HG02623 (cell line): Measurements from ENCODE around the gene TENM4.
"Not testable (repeated sequence)": the region's sequence is repeated elsewhere in the genome, so short reads cannot be mapped to it uniquely, and the experiment has no call there.

ENCODE experiments used
- ATAC-seq: cut with Tn5 transposase; IDR thresholded peaks from one replicate; pipeline ENCODE4 v1.9.1; 2021; ENCODE audit warnings: moderate library complexity; ENCODE audit not compliant: unreplicated experiment

TENM4 gene

DNA sequence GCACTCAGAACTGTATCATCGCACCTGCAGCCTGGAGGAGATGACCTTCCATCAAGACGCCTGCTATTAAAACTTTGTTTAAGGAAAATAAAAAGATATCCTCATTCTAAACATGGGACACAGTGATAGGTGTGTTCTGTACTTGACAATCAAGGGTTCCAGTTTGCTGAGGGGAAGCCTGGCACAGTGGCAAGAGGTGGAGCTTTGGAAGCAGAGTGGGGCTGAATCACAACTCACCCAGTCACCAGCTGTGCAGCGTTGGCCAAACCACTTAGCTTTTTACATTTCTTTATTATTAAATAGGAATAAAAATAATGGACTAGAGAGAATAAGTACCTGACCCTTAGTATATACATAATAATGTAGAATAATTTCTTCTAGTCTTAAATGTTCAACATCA, 220.7 kb downstream of the TENM4 start:
- ATAC-seq: no peak

DNA sequence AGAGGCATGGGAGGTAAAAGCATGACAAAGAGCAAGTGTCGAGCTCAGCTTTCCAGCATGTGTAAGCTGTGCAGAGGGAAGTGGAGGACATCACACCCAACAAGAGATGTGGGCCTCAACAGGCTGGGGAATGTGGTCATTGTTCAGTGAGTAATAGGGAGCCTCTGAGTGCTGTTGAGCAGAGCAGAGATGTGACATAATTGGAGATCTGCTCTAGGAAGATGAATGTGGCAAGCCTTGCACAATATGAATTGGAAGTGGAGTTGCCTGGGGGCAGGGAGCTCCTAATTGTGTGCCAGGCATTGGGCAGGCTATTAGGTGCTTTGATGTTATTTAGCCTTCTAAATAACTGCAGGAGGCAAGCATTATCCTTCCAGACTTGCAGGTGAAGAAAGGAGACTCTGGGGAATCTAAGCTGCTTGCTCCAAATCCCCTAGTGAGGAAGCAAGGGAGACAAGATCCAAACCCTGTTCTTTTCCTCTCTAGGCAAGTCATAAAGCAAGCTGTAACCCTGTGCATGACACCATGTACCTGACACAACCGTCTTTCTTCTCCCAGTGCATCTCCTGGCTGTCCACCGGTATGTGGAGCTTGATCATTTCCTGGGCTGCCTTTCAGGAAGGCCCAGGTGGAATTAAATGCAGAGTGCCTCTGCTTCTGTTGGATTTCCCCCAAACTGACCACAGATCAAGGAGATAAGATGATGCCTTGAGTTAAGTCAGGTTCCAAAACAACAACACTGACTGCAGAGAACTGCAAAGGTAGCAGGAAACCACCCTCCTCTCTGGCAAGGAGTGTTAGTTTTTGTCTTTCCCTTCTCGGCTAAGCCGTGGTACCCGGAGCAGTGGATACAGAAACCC, 221.4 kb downstream of the TENM4 start:
- no peak for ATAC-seq

DNA sequence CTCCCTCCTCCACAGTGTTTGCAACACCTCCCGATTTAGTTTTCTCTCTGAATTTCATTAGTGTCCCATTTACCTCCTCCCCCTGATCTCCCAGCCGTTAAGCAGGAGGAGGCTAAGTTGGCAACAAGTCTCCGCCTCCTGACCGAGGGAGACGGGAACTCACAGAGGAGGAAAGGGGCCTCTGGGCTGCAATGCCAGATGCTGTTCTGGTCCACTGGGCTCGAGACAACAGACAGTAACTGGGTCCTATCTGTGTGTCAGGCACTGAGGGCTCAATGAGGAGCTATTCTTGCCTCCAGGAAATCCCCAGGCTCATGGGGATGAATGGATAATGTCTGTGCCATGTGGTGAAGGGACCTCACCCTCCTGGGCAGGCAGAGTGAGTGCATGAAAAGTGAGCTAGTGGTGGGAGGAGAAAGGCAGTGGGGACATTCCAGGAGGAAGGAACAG, 228.1 kb downstream of the TENM4 start:
- ATAC-seq: no peak

DNA sequence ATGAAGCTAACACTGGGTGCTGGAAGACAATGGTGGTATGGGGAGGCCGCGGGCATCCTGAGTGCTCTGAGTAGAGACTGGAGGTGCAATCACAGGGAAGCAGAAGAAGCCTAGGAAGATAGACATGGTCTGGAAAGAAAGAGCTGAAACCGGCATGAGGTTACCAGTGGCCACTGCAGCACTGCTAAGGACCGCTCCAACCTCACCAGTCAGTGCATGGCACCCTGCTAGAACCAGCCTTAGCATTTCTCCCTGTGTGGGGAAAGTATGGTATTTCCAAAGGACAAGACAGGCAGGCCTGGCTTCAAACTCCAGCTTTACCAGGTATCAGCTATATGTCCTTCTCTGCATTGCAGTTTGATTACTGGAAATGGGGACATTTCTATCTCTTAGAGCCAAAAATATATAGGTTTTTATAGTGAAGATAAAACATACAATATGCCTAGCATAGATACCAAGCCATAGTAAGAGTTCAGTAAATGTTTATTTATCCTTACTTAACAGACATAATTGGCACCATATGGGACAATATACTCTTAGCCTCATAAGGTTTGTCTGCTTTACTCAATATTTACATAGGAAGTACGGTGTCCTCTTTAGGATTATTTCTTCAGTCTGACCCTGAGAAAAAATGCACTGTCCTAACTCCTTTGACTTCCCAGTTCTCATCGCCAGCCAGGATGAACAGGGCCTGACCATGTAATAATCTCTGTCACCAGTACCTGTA, 231.1 kb downstream of the TENM4 start:
- no peak for ATAC-seq

DNA sequence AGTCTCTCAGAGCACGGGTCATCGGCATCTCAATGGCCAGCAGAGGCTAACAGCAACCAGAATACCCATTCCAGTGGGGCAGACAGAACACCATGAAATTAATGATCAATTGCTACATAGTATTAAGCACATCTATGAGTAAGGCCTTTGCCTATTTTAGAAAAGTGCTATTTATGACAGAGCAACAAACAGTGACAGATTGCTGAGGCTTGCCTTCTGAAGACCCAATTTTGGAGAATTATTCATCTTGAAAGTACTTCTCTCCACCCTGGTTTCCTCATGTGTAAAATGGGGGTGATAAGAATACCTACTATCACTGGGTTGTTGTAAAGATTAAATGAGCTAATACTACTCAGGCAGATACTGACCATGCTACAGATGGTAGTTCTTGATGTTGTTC, 232.7 kb downstream of the TENM4 start:
- no peak for ATAC-seq

DNA sequence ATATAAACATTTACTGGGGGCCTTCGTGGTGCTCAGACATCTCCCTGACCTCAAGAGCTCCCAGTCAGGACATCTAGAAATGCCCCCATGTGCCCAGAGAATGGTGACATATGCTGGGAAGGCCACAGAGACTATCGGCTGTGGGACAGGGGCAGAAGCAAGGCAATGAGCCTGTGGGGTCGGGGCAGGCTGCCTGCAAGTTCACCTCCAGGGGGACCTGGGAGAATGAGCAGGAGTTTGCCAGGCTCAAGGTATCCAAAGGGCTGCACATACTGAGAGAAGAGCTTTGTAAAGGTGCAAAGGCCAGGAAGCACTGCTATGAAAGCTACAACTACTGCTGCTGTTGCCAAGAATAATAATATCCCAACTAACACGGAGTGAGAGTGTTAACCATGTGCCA, 233.9 kb downstream of the TENM4 start:
- no peak for ATAC-seq

DNA sequence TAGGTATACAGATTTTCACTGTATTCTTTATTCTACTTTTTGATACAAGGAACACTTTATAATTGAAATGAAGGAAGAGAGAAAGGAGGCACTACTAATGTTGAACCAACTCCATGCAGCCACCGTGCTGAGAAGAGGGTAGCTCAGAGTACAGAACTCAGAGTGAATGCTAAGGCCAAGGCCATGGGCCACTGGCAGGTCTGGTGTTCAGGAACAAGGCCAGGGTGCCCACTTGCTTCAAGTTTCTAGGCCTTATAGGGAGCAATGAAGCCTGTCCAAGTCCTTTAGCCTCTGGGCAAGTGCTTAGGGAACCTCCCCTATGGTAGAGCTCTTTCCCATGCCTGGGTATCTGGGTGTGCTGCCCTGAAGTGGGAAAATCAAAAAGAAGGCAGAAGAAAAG, 235.0 kb downstream of the TENM4 start:
- no peak for ATAC-seq

DNA sequence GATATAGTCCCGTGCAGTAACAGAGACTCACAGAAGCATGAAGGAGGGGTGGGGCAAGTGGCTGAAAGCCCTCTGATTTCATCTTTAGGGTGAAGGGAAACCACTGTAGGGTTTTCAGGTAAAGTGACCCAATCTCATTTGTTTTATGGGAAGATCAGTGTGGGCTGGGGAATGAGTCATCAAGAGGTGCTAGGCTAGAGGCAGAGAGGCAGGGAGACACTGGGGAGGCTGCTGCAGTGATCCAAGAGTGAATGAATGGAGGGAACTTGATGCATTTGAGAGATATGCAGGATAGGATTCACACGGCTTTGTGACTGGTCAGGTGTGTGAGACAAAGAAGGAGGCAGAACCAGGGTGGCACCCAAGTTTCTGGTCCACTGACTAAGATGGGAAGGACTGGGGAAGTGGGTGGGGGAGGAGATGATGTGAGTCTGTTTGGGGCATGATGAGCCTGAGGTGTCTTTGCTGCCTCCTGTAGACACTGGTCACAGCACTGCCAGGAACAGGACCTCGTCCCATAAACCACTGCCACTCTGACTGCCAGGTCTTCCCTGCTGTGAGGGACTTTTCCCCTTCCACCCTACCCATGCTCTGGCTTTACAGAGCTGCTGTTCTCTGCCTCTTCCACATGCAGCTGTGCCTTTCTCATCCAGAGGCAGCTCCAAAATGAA, 239.0 kb downstream of the TENM4 start:
- no peak for ATAC-seq

DNA sequence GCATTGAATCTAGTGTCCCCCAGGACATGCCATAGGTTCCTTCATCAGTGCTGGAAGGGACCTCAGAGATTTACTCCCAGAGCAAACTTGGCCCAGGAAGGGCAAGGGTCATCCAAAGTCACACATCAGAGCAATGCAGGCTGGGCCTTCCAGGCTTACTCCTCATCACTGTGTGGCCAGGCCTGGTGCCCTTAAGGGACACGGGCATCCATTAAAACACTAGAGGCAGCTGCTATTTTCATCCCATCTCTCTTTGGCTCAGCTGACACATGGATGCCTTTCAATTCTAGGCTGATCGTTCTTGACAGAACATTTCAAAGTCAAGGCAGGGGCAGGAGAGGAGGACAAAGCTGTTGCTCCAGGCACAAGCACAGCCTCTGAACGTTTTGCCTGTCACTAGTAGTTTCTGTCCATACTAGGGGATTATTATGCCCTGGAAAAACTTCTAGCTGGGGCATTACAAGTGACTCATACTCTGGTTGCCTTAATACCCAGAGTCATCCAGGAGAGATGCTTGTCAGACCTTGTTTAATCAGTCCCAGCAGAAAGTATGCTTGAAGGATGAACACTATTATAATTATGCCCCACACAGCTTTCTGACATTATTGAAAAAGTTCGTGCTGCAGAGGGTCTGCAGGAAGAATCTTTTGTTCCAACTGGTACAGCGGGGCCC, 240.3 kb downstream of the TENM4 start:
- ATAC-seq: no peak

DNA sequence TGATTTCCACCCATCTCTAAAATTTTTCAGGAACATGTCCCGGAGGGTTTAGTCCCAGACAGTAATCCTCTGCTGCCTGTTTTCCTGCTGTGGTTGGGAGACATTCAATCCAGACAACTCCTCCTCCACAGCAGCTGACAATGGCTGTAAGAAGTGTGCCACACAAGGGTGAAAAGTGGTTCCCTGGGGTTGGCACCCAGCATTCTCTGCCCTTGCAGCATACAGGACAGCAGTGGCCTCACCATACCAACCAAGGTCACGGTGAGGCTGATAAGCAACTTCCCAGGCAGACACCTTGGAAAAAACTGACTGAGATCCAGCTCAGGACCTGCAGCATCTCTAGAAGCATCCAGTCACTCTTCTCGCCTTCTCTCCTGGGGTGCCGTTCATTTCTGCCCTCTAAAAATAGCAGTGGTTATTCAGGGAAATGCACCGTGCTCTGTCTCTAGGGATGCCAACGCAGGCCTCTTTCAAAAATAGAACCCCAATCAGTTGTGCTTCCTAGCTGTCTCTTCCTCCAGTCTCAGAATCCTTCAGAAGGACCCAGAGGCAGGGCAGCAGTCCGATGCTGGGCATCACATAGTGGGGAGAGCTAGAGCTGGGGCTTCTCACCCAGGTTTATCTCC, 241.0 kb downstream of the TENM4 start:
- no peak for ATAC-seq

DNA sequence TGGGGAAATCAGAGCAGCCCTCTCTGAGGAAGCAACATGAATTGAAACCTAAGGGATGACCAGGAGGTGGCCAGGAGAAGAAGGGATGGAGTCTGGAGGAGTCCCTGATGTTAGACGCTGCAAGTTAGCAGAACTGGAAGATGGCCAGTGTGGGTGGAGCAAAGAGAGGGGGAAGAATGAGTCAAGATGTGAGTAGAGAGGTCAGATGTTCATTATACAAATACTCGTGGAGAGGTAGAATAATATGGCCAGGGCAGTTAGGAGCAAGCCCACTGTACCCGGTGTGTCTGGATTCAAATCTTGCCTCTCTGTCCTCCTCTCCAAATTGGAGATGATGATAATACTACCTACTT, 242.0 kb downstream of the TENM4 start:
- ATAC-seq: no peak

DNA sequence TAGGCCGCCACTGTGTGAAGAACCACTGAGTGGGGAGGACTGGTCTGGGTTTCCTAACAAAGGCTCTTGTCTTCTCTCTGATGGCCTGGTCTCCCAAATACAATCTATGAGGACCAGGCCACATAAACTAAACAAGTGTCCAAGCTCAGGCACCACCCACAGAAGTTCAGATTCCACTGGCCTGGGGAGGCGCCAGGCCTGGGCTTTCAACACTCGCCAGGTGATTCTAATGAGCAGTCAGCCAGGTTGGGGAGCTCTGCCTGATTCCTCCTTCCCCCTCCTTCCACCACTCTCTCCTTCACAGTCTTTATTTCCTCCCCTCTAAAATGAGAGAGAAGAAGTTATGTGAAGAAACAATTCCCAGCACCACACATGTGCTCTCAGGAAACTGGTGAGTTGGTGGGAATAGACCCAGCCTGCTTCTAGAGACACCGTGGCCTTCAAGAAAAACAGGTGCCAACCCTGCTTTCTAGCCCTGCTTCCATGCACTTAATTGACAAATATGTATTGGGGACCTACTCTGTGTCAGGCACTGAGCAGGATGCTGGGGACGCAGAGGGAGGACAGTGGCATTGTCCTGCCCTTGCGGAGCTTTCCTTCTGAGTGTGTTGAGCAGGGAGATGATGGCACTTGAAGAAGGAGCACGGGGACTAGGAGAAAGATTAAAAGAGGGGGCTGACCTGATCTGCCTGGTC, 242.5 kb downstream of the TENM4 start:
- no peak for ATAC-seq

DNA sequence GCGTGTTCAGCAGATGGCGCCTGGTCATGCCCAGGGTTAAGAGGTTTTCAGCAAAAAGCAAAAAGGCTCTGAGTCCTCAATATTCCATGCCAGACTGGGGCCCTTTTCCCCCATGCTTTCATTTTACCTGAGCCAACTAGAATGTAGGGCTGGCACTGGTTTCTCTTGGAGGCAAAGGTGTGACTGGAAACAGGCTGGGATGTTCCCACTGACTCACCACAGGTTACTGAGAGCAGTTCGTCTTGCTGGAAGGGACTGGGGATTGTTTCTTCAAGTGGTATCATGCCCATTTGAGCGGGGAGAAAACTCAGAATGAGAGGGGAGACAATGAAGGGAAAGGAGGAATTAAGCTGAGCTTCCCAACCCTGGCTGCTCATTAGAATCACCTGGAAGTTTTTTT, 243.9 kb downstream of the TENM4 start:
- no peak for ATAC-seq

DNA sequence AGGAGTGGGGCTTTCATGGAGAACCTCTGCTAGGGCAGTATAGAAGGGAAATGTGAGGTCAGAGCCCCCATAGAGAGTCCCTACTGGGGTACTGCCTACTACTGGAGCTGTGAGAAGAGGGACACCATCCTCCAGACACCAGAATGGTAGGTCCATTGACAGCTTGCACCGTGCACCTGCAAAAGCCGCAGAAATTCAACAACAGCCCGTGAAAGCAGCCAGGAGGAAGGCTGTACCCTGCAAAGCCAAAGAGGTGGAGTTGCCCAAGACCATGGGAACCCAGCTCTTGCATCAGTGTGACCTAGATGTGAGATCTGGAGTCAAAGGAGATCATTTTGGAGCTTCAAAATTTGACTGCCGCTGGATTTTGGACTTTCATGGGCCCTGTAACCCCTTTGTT, 245.6 kb downstream of the TENM4 start:
- ATAC-seq: no peak

DNA sequence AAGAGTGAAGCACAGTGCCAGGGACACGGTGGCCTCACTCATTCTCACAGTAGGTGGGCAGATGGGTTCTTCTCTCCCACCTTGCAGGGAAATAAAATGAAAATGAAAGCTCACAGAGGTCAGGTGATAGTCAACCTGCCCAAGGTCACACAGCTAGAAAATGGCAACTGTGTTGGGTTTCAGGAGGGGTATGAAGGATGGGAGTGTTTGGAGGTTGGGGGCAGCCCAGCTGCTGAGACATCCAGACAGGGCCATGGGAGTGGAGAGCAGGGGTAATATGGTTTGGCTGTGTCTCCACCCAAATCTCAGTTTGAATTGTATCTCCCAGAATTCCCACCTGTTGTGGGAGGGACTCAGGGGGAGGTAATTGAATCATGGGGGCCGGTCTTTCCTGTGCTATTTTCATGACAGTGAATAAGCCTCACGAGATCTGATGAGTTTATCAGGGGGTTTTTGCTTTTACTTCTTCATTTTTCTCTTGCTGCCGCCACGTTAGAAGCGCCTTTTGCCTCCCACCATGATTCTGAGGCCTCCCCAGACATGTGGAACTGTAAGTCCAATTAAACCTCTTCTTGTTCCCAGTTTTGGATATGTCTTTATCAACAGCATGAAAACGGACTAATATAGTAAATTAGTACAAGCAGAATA, 247.0 kb downstream of the TENM4 start:
- ATAC-seq: no peak

DNA sequence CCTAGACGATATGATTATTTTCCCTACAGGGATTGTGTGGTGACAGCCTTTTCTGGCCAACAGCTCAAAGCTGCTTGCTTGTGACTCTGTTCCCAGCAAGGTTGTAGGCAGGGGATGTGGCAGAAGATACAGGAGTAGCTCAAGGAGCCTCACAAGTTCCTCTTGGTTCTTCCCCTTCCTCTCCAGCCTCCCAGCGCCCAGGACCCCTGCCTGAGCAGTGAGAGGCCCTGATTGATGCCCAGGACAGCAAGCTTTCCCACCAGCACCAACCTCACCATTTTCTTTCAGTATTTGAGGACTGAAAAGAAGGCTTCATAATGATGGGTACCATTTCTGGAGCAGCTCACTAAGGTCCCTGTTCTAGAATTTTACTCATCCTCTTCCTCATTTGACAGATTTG, 248.0 kb downstream of the TENM4 start:
- no peak for ATAC-seq

DNA sequence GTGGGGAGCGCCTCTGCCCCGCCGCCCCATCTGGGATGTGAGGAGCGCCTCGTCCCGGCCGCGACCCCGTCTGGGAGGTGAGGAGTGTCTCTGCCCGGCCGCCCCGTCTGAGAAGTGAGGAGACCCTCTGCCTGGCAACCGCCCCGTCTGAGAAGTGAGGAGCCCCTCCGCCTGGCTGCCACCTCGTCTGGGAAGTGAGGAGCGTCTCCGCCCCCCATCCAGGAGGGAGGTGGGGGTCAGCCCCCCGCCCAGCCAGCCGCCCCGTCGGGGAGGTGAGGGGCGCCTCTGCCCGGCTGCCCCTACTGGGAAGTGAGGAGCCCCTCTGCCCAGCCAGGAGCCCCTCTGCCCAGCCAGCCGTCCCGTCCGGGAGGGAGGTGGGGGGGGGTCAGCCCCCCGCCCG, 249.1 kb downstream of the TENM4 start:
- not testable (repeated sequence) for ATAC-seq

DNA sequence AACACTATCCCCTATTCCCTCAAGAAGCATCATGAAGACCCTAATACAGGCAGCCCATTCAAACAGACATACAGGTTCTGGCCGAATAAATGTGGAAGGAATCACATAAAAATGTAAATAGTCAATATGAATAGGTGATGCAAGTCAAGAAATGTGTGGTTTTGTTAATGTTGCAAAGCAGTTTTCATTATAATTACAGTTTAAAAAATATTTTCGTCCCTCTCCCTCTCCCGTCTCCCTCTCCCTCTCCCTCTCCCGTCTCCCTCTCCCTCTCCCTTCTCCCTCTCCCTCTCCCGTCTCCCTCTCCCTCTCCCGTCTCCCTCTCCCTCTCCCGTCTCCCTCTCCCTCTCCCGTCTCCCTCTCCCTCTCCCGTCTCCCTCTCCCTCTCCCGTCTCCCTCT, 250.3 kb downstream of the TENM4 start:
- ATAC-seq: not testable (repeated sequence)

DNA sequence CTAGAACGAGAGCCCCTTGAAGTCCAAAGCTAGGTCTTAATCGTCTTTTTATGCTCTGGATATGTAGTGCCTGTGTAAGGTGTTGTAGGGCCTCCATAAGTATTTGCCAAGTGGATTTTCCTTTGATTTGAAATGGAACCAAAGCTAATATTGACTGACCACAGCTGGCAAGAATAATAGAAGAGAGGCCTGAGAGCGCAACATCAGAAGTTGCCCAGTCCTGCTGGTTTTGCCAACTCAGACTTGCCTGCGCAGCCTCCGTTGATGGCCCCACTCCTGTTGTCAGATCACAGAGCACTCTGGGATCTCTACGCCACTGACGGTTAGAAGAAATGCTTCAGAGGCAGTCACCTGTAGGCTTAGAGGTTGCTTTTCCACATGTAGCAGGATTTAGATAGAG, 251.2 kb downstream of the TENM4 start:
- ATAC-seq: no peak

DNA sequence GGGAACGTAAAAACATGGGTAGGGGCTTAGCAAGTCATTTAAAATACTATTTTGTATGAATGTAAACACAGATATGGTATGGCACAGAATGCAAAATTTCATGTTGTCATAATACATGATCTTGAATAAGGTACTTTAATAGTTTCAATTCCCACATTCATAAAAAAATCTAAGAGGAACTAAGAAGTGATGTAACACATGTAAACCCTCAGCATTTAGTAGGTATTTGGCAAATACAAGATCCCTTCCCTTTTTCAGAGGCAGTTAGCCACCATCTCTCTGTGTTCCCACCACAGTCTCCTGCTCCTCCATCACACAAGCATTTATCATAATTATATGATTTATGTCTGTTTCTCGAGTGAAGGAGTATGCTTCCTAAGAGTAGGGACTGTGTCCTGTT, 251.8 kb downstream of the TENM4 start:
- no peak for ATAC-seq
